ENCODE results near the gene DIPK1B. TPM values are rescaled to one million over a fixed set of nuclear protein-coding genes. Genes with fewer than 3 reads are reported as not detected.

DIPK1B gene
- total and polyA plus RNA-seq, 2 donors (not counting 3 experiments of a cell fraction or from before 2014, with no cell fraction given): 253 to 441 TPM

DNA sequence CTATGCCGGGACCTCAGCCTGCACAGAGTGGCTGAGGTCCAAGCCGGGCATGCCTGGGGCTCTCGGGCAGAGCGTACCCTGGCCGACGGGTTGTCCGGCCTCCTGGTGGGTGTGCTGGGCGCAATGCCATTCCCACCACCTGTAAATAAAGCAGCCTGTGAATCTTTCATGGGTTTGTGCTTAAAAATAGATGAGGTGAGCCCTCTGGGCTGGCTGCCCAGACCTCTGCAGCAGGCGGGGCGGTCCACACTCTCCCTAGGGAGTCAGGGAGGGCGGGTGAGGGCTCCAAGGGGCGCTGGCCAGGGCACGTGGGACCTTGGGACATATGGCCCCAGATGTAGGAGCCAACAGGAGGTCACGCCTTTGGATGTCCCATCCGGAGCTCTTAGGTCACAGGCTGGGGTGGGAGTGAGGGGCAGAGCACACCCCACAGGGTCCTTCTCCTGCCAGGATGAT is 21.5 kb upstream of the DIPK1B start:
- no peak overlapping the region for H3K4me2 ChIP-seq (ENCODE audit: insufficient read depth, low read length)
- dilution Hi-C loops (cut with MboI; ENCODE audit: extremely low pct_ligation_motif_present, low sequenced_read_pairs) (no loop called here), intact Hi-C loops (cut with micrococcal nuclease) (no loop called here)
- H4K20me1 ChIP-seq (replicated peaks; ENCODE audit: control insufficient read depth, extremely low read depth, insufficient read depth, low read length): no peaks in the 10 kb centered on the region
- DNase-seq (ENCODE audit: low read depth, low spot score) (no peak), FAIRE-seq (no peak)
- H3K9me3 ChIP-seq (replicated peaks; ENCODE audit: control insufficient read depth, insufficient read depth, low read length): no peaks in the 10 kb centered on the region
- no peak for TF ChIP-seq JUN (IDR thresholded peaks at IDR 0.05; ENCODE audit: borderline replicate concordance, insufficient read depth, insufficient read length, low read depth)
- TF ChIP-seq, protein P1, sequence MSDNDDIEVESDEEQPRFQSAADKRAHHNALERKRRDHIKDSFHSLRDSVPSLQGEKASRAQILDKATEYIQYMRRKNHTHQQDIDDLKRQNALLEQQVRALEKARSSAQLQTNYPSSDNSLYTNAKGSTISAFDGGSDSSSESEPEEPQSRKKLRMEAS (IDR thresholded peaks at IDR 0.05; ENCODE audit: insufficient read depth, insufficient read length): no peak
- TF ChIP-seq MYC (IDR thresholded peaks at IDR 0.05; ENCODE audit: low read depth, low read length): no peak
- TF ChIP-seq, protein P2, sequence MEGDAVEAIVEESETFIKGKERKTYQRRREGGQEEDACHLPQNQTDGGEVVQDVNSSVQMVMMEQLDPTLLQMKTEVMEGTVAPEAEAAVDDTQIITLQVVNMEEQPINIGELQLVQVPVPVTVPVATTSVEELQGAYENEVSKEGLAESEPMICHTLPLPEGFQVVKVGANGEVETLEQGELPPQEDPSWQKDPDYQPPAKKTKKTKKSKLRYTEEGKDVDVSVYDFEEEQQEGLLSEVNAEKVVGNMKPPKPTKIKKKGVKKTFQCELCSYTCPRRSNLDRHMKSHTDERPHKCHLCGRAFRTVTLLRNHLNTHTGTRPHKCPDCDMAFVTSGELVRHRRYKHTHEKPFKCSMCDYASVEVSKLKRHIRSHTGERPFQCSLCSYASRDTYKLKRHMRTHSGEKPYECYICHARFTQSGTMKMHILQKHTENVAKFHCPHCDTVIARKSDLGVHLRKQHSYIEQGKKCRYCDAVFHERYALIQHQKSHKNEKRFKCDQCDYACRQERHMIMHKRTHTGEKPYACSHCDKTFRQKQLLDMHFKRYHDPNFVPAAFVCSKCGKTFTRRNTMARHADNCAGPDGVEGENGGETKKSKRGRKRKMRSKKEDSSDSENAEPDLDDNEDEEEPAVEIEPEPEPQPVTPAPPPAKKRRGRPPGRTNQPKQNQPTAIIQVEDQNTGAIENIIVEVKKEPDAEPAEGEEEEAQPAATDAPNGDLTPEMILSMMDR (IDR thresholded peaks at IDR 0.05; ENCODE audit: extremely low read depth in 1 of 2, insufficient read depth in 1 of 2, low read depth in 1 of 2, low read length in 2 of 2): no peak
- no peak for TF ChIP-seq POLR2A (IDR thresholded peaks at IDR 0.05; ENCODE audit: low read depth, low read length)
- no peak for TF ChIP-seq POLR2AphosphoS5 (IDR thresholded peaks at IDR 0.05; ENCODE audit: insufficient read depth, low read depth, low read length)
- no peak for TF ChIP-seq EZH2 (IDR thresholded peaks at IDR 0.05; ENCODE audit: borderline replicate concordance, low read depth, low read length, severe bottlenecking)
- TF ChIP-seq FOS (IDR thresholded peaks at IDR 0.05; ENCODE audit: borderline replicate concordance, insufficient read depth, low read length): no peak
- no peak for TF ChIP-seq GATA2 (IDR thresholded peaks at IDR 0.05; ENCODE audit: insufficient read depth, insufficient read length, low read depth, low read length)
- no peak overlapping the region for H3K9ac ChIP-seq (replicated peaks; ENCODE audit: extremely low read depth, insufficient read depth, low read length)
- peaks cover 8% of the 10 kb centered on the region for H3K79me2 ChIP-seq (ENCODE audit: control insufficient read depth, insufficient read depth, low read length)
- no peaks in the 10 kb centered on the region for H3K27me3 ChIP-seq (ENCODE audit: control insufficient read depth in 2 of 2, insufficient read depth in 2 of 2, low read length in 2 of 2)
- H3K9me1 ChIP-seq (replicated peaks; ENCODE audit: control insufficient read depth, extremely low read depth, insufficient read depth, low read length): no peaks in the 10 kb centered on the region
- no peak overlapping the region for H3K27ac ChIP-seq (ENCODE audit: insufficient read depth, low read depth, low read length)
- no peaks in the 10 kb centered on the region for H3K36me3 ChIP-seq (ENCODE audit: control insufficient read depth in 2 of 2, extremely low read depth in 1 of 2, insufficient read depth in 2 of 2, low read length in 2 of 2)
- POLR2A ChIA-PET: no interaction called here
- H3K4me1 ChIP-seq (ENCODE audit: control insufficient read depth, extremely low read depth, insufficient read depth, low read length): peaks cover 10% of the 10 kb centered on the region
- no peak overlapping the region for H2AFZ ChIP-seq (ENCODE audit: low read depth, low read length)
- no peak overlapping the region for H3K4me3 ChIP-seq (replicated peaks in 1 of 3; ENCODE audit: insufficient read depth in 1 of 3, low read depth in 1 of 3, low read length in 3 of 3)
- BruUV-seq (replicated peaks): no TSS peak
- CTCF ChIA-PET: interaction anchor here (1.0 to 1.8 kb wide), 2 partner anchors 16 to 39 kb away, joined by 3 to 4 read pairs; no protein-coding TSS in a partner anchor
